H1 (cell line): ENCODE data around the gene KRABD2.

ENCODE experiments used
- CTCF ChIA-PET: fragments of 300-600 bp; sonication (Branson Sonifier 250); formaldehyde crosslinking; loops from one replicate; lab custom pipeline; 2021; ENCODE audit not compliant: partially characterized antibody; lab: Charles Lee
- POLR2A ChIA-PET: fragments of 300-600 bp; sonication (Branson Sonifier 250); formaldehyde crosslinking; loops from one replicate; lab custom pipeline; 2021; ENCODE audit warnings: inconsistent platforms; ENCODE audit not compliant: partially characterized antibody; lab: Charles Lee
- DNase-seq, 2 experiments: peaks; one replicate each; pipeline versions ENCODE4 v3.0.0 to v3.0.0-alpha.2; 2010 to 2022; ENCODE audit warnings: low spot score in 2 of 2, low read depth in 1 of 2, mixed read lengths in 1 of 2
- FAIRE-seq: peaks from 2 replicates; lab custom pipeline; 2011; peaks lifted over from hg19 to GRCh38; lab: Jason Lieb, UNC
- H2AFZ ChIP-seq: 2 replicates; pipeline ENCODE4 v1.8.1; 2012; ENCODE audit warnings: low read length, inconsistent platforms
- H2AK5ac ChIP-seq: 2 replicates; pipeline ENCODE4 v1.6.1; 2013; ENCODE audit warnings: low read depth, low read length
- H2BK120ac ChIP-seq: replicated peaks from 2 replicates; pipeline ENCODE3; 2013; ENCODE audit warnings: low read depth, low read length, inconsistent platforms
- H2BK12ac ChIP-seq: 2 replicates; pipeline ENCODE4 v1.6.1; 2013; ENCODE audit warnings: low read depth, low read length
- H2BK15ac ChIP-seq: 2 replicates; pipeline ENCODE4 v1.6.1; 2013; ENCODE audit warnings: low read length
- H2BK20ac ChIP-seq: 2 replicates; pipeline ENCODE4 v1.6.1; 2013; ENCODE audit warnings: low read length
- H2BK5ac ChIP-seq: 2 replicates; pipeline ENCODE4 v1.6.1; 2013; ENCODE audit warnings: low read depth, low read length
- H3K14ac ChIP-seq: 2 replicates; pipeline ENCODE4 v1.6.1; 2013; ENCODE audit warnings: inconsistent platforms; ENCODE audit not compliant: insufficient read length
- H3K18ac ChIP-seq: 2 replicates; pipeline ENCODE4 v1.6.1; 2013; ENCODE audit warnings: low read length; ENCODE audit errors: extremely low read depth
- H3K23ac ChIP-seq: 2 replicates; pipeline ENCODE4 v1.6.1; 2013; ENCODE audit warnings: inconsistent platforms; ENCODE audit not compliant: insufficient read length
- H3K23me2 ChIP-seq: 2 replicates; pipeline ENCODE4 v1.6.1; 2013; ENCODE audit warnings: low read depth, low read length
- H3K27ac ChIP-seq: 2 replicates; pipeline ENCODE4 v1.6.1; 2011; ENCODE audit warnings: low read depth, low read length, inconsistent platforms
- H3K27me3 ChIP-seq, 4 experiments: replicated peaks in 1 of 4; 1 replicate in 1 of 4; 2 replicates in 3 of 4; pipeline versions ENCODE4 v1.6.1 to v1.8.1; 2011 to 2013; ENCODE audit warnings: low read length in 3 of 4, mild to moderate bottlenecking in 3 of 4, inconsistent platforms in 2 of 4, mixed read lengths in 2 of 4, moderate library complexity in 1 of 4; ENCODE audit not compliant: control insufficient read depth in 3 of 4, insufficient read depth in 3 of 4; ENCODE audit errors: extremely low read depth in 1 of 4
- H3K36me3 ChIP-seq, 4 experiments: 2 replicates each; pipeline versions ENCODE4 v1.6.1 to v1.8.1; 2011 to 2013; ENCODE audit warnings: mild to moderate bottlenecking in 4 of 4, low read length in 3 of 4, moderate library complexity in 2 of 4, control low read depth in 1 of 4, inconsistent platforms in 1 of 4; ENCODE audit not compliant: insufficient read depth in 4 of 4, control insufficient read depth in 2 of 4
- H3K4ac ChIP-seq: replicated peaks from 2 replicates; pipeline ENCODE3; 2013; ENCODE audit warnings: low read length, low read depth, mixed read lengths, inconsistent platforms; ENCODE audit not compliant: insufficient read length
- H3K4me1 ChIP-seq, 4 experiments: replicated peaks in 1 of 4; 1 replicate in 1 of 4; 2 replicates in 3 of 4; pipeline versions ENCODE4 v1.6.1 to v1.8.1; 2011 to 2013; ENCODE audit warnings: low read length in 3 of 4, inconsistent platforms in 2 of 4, mixed read lengths in 1 of 4; ENCODE audit not compliant: insufficient read depth in 4 of 4, control insufficient read depth in 3 of 4
- H3K4me2 ChIP-seq, 2 experiments: 2 replicates each; pipeline versions ENCODE4 v1.6.1 to v1.8.1; 2011 to 2013; ENCODE audit warnings: low read depth in 2 of 2, low read length in 2 of 2, control low read depth in 1 of 2, inconsistent platforms in 1 of 2, mild to moderate bottlenecking in 1 of 2; ENCODE audit not compliant: insufficient read depth in 1 of 2
- H3K4me3 ChIP-seq, 4 experiments: fragments of 200-600, 300-600 bp in 1 of 4; sonication (generic), shearing (Covaris generic), sonication (Bioruptor Twin) in 1 of 4; 2 replicates each; pipeline versions ENCODE4 v1.5.1 to v1.8.1; 2011 to 2016; ENCODE audit warnings: low read length in 4 of 4, low read depth in 3 of 4, control low read depth in 2 of 4, inconsistent platforms in 2 of 4, mild to moderate bottlenecking in 2 of 4, mixed read lengths in 1 of 4, moderate library complexity in 1 of 4; ENCODE audit not compliant: insufficient read depth in 2 of 4; ENCODE audit errors: extremely low read depth in 1 of 4
- H3K56ac ChIP-seq: replicated peaks from 2 replicates; pipeline ENCODE3; 2013; ENCODE audit warnings: low read depth, mild to moderate bottlenecking, mixed read lengths, low read length, inconsistent platforms; ENCODE audit not compliant: insufficient read length
- H3K79me1 ChIP-seq: 2 replicates; pipeline ENCODE4 v1.6.1; 2013; ENCODE audit warnings: low read depth, low read length, control low read depth
- H3K79me2 ChIP-seq, 2 experiments: 2 replicates each; pipeline versions ENCODE4 v1.6.1 to v1.8.1; 2012 to 2013; ENCODE audit warnings: low read length in 2 of 2, mild to moderate bottlenecking in 2 of 2, inconsistent platforms in 1 of 2; ENCODE audit not compliant: insufficient read depth in 2 of 2, control insufficient read depth in 1 of 2
- H3K9ac ChIP-seq, 4 experiments: replicated peaks in 1 of 4; 1 replicate in 1 of 4; 2 replicates in 3 of 4; pipeline versions ENCODE4 v1.6.1 to v1.8.1; 2011 to 2013; ENCODE audit warnings: low read depth in 3 of 4, low read length in 3 of 4, control low read depth in 2 of 4, mild to moderate bottlenecking in 2 of 4, moderate library complexity in 2 of 4, inconsistent platforms in 1 of 4; ENCODE audit errors: extremely low read depth in 1 of 4
- H3K9me3 ChIP-seq, 2 experiments: 2 replicates each; pipeline versions ENCODE4 v1.6.1 to v1.8.1; 2012 to 2013; ENCODE audit warnings: mild to moderate bottlenecking in 2 of 2, moderate library complexity in 2 of 2, control low read depth in 1 of 2, inconsistent platforms in 1 of 2, low read depth in 1 of 2, low read length in 1 of 2, mixed read lengths in 1 of 2; ENCODE audit not compliant: insufficient read depth in 2 of 2
- H4K20me1 ChIP-seq, 2 experiments: replicated peaks in 1 of 2; 2 replicates each; pipeline versions ENCODE3 to v1.8.1; 2011 to 2013; ENCODE audit warnings: inconsistent platforms in 2 of 2, low read length in 2 of 2, mild to moderate bottlenecking in 1 of 2; ENCODE audit not compliant: insufficient read depth in 2 of 2, control insufficient read depth in 1 of 2
- H4K5ac ChIP-seq: 2 replicates; pipeline ENCODE4 v1.6.1; 2013; ENCODE audit warnings: low read length, low read depth, mixed read lengths, inconsistent platforms; ENCODE audit not compliant: insufficient read length
- H4K8ac ChIP-seq: 2 replicates; pipeline ENCODE4 v1.8.0; 2013; ENCODE audit warnings: mild to moderate bottlenecking, moderate library complexity, low read length, inconsistent platforms; ENCODE audit not compliant: insufficient read depth; ENCODE audit errors: extremely low read depth
- H4K91ac ChIP-seq: replicated peaks from 2 replicates; pipeline ENCODE3; 2013; ENCODE audit warnings: low read length, mixed read lengths, inconsistent platforms; ENCODE audit not compliant: insufficient read length
- GTF2F1 ChIP-seq: IDR thresholded peaks from 2 replicates; pipeline ENCODE4 v1.6.1; 2012; ENCODE audit warnings: low read depth, low read length, improper control_type of control experiment, borderline replicate concordance
- POLR2A ChIP-seq, 2 experiments: IDR thresholded peaks; 1 replicate in 1 of 2; 2 replicates in 1 of 2; pipeline ENCODE4 v1.6.1; 2011; ENCODE audit warnings: low read depth in 2 of 2, low read length in 2 of 2, mild to moderate bottlenecking in 2 of 2; ENCODE audit errors: control extremely low read depth in 1 of 2
- SUZ12 ChIP-seq: fragments of 200-600 bp; sonication (generic); IDR thresholded peaks from 2 replicates; pipeline ENCODE4 v1.6.1; 2012; ENCODE audit warnings: mild to moderate bottlenecking, inconsistent platforms, low read length, moderate library complexity, mixed read lengths
- WGBS, 2 experiments: shearing (Covaris generic) in 1 of 2; methylation state at CpG; one replicate each; pipeline versions ENCODE4 v1.1.6 to v1.1.7; 2013 to 2015; ENCODE audit warnings: low lambda C conversion rate in 2 of 2, mixed read lengths in 2 of 2, inconsistent platforms in 1 of 2, low coverage in 1 of 2, missing lambda C conversion rate in 1 of 2; ENCODE audit not compliant: insufficient replicate concordance in 2 of 2, insufficient coverage in 1 of 2, insufficient read length in 1 of 2; ENCODE audit errors: extremely low coverage in 1 of 2, missing lambda C conversion rate in 1 of 2; 5-methylcytosine and 5-hydroxymethylcytosine counted together

KRABD2 gene

DNA sequence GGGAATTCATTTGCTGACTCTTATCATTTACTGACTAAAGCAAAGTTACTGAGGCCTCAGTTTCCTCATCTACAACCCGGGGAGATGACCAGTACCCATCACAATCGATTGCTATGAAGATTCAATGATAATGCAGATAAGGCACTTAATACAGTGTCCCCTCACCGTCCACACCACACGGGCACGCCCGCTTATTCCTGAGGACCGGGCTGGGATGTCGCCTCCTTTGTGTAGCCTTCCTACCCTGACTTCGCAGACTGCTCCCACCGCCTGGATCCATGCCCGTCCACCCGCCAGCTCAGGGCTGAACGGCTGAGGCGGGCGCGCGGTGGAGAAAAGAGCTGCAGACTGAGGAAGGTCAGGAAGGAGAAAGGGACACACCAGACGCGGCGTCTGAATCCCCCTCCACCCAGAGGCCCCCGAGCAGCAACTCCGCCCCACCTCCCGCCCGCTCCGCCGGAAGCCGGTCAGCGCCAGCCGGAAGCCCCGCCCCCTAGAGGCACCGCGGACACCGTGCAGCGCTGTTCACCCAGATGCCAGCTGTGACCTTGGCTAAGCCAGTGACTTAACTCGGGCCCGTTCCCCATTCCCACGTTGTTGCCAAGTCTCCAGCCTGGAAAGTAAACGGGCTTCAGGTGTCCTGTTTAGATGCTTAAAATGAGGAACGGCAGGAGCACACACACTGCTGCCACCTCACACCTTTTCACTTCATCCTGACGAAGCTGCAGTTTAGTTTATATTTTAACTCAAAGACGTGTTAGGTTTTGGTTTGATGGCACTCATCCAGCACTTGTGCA is at the start of gene KRABD2:
Gene KRABD2 (minus strand): TSS at position 434 of the 797 bp plus-strand sequence.
- Histone ChIP-seq H2BK20ac (no peak within 1 kb of the TSS), H3K23me2 (peaks cover 9% of the 10 kb centered on the region), H3K4ac (peak within 1 kb of the TSS; percentile 59), H3K56ac (no peak within 1 kb of the TSS), H3K23ac (no peak within 1 kb of the TSS), H2BK15ac (no peak within 1 kb of the TSS), H3K36me3 (peaks cover 27 to 50% (median 38%) of the 10 kb centered on the region in 4 experiments), H3K27ac (peak within 1 kb of the TSS; percentile 86), H3K4me3 (peak within 1 kb of the TSS; percentile 48 to 84 (median 72)), H2AK5ac (peak within 1 kb of the TSS; percentile 14; the same call in 1 of the 2 replicates), H4K8ac (peak within 1 kb of the TSS; percentile 92; the same call in 1 of the 2 replicates), H4K20me1 (peaks cover 10 to 13% of the 10 kb centered on the region in 2 experiments), H3K79me1 (0 out of 2 replicates have a peak, but pooled peaks cover 2% of the 10 kb centered on the region), H2BK12ac (peak within 1 kb of the TSS; percentile 77), H3K9me3 (no peaks in the 10 kb centered on the region; a peak in 1 of 4 replicates), H3K4me1 (peaks cover 0 to 15% (median 2%) of the 10 kb centered on the region in 4 experiments; a peak in 4 of 7 replicates), H4K91ac (peak within 1 kb of the TSS; percentile 30), H2BK120ac (no peak within 1 kb of the TSS), H2BK5ac (peak within 1 kb of the TSS; percentile 86), H3K9ac (peak within 1 kb of the TSS; percentile 81 to 91 (median 88)), H2AFZ (no peak within 1 kb of the TSS; the same call in 1 of the 2 replicates), H3K79me2 (peaks cover 6 to 25% of the 10 kb centered on the region in 2 experiments; a peak in 3 of 4 replicates), H3K18ac (peak within 1 kb of the TSS; percentile 66; the same call in 1 of the 2 replicates), H3K14ac (peak within 1 kb of the TSS; percentile 54), H4K5ac (peak within 1 kb of the TSS; percentile 90), H3K27me3 (no peaks in the 10 kb centered on the region), H3K4me2 (peak within 1 kb of the TSS; percentile 85 to 90)
- FAIRE-seq (no peak), DNase-seq (peak; percentile 82 to 95)
- WGBS, 2 experiments, result 8% methylated on average over 38 of the region's 41 CpGs; no CpG with 5 or more reads in 1 of the 2 experiments
- ChIA-PET POLR2A (interaction anchor here (0.5 to 4.3 kb wide), 40 partner anchors 9 to 292 kb away, joined by 3 to 66 read pairs (median 5); partner anchors contain the start of genes ARHGEF15, AURKB, CTC1 and ODF4), CTCF (interaction anchor here (0.8 to 2.0 kb wide), 9 partner anchors 10 to 176 kb away, joined by 3 to 12 read pairs (median 3); no protein-coding TSS in a partner anchor)
- 0 out of 2 replicates have a peak, but pooled peaks have one; percentile 43 for TF ChIP-seq GTF2F1
- no peak for TF ChIP-seq SUZ12
- TF ChIP-seq POLR2A (IDR thresholded peaks at IDR 0.05; ENCODE audit: control extremely low read depth in 1 of 2, low read depth in 2 of 2, low read length in 2 of 2), result peak; percentile 93 to 94
